Measurements from ENCODE around the gene C2orf69. TPM values are rescaled to one million over a fixed set of nuclear protein-coding genes. Genes with fewer than 3 reads are reported as not detected.

Gene C2orf69
- total RNA-seq, 1 experiment from 2014 or later, result 22.0 TPM

GRCh38 chr2:199968126-199968525 is 57.0 kb downstream of the C2orf69 start:
- Histone ChIP-seq H2AFZ (ENCODE audit: low read length) (no peak overlapping the region), H3K27me3 (ENCODE audit: insufficient read depth, low read length) (no peaks in the 10 kb centered on the region), H3K79me1 (ENCODE audit: insufficient read depth, low read depth, low read length, poor library complexity, severe bottlenecking) (no peaks in the 10 kb centered on the region), H2AK5ac (ENCODE audit: insufficient read length, low read length) (no peak overlapping the region), H4K91ac (ENCODE audit: insufficient read length, low read depth, low read length) (no peak overlapping the region), H3K18ac (ENCODE audit: insufficient read length, low read depth, low read length) (no peak overlapping the region), H2BK5ac (ENCODE audit: insufficient read length, low read length) (no peak overlapping the region), H3K4me2 (ENCODE audit: insufficient read depth, insufficient read length, low read length) (no peak overlapping the region), H3K9me3 (ENCODE audit: control insufficient read depth, low read depth, low read length) (no peaks in the 10 kb centered on the region), H3K4ac (ENCODE audit: low read depth, low read length) (no peak overlapping the region), H3K14ac (ENCODE audit: insufficient read depth, low read length) (no peak overlapping the region), H2BK12ac (ENCODE audit: insufficient read length, low read depth, low read length) (no peak overlapping the region), H3K9ac (ENCODE audit: extremely low read depth, insufficient read length, low read length) (no peak overlapping the region), H3T11ph (ENCODE audit: low read length) (no peak overlapping the region), H2BK20ac (ENCODE audit: low read depth, low read length, poor library complexity, severe bottlenecking) (no peak overlapping the region), H4K5ac (ENCODE audit: insufficient read length, low read depth, low read length) (no peak overlapping the region), H4K8ac (replicated peaks; ENCODE audit: insufficient read length, low read depth, low read length) (no peak overlapping the region), H2BK15ac (ENCODE audit: low read depth, low read length) (no peak overlapping the region), H3K56ac (ENCODE audit: insufficient read length, low read depth, low read length) (no peak overlapping the region), H3K23me2 (ENCODE audit: insufficient read length, low read depth, low read length, poor library complexity, severe bottlenecking) (no peaks in the 10 kb centered on the region), H3K27ac (ENCODE audit: insufficient read length, low read depth, low read length) (no peak overlapping the region), H2BK120ac (ENCODE audit: low read depth, low read length, poor library complexity, severe bottlenecking) (no peak overlapping the region), H4K20me1 (ENCODE audit: control insufficient read depth, insufficient read depth, insufficient read length) (no peaks in the 10 kb centered on the region), H3K4me1 (ENCODE audit: insufficient read depth, low read length) (no peaks in the 10 kb centered on the region), H3K79me2 (ENCODE audit: insufficient read depth, low read length) (no peaks in the 10 kb centered on the region), H3K23ac (ENCODE audit: insufficient read length, low read depth, low read length) (no peak overlapping the region)
- H3K4me3 Mint-ChIP-seq, result no peak overlapping the region
- H3K36me3 Mint-ChIP-seq (ENCODE audit: insufficient read depth in 1 of 3, low read depth in 3 of 3), result peaks cover 3 to 22% (median 20%) of the 10 kb centered on the region in 3 experiments; a peak in 5 of 7 replicates
- H3K4me1 Mint-ChIP-seq, result no peaks in the 10 kb centered on the region
- no peak for DNase-seq
- no CpG with 5 or more reads among the region's 1 CpG for WGBS (ENCODE audit: extremely low coverage, insufficient read length, low lambda C conversion rate)
- no peaks in the 10 kb centered on the region for H3K9me3 Mint-ChIP-seq
- no peaks in the 10 kb centered on the region for H3K27me3 Mint-ChIP-seq (ENCODE audit: low read depth)
- TF ChIP-seq, protein P1, sequence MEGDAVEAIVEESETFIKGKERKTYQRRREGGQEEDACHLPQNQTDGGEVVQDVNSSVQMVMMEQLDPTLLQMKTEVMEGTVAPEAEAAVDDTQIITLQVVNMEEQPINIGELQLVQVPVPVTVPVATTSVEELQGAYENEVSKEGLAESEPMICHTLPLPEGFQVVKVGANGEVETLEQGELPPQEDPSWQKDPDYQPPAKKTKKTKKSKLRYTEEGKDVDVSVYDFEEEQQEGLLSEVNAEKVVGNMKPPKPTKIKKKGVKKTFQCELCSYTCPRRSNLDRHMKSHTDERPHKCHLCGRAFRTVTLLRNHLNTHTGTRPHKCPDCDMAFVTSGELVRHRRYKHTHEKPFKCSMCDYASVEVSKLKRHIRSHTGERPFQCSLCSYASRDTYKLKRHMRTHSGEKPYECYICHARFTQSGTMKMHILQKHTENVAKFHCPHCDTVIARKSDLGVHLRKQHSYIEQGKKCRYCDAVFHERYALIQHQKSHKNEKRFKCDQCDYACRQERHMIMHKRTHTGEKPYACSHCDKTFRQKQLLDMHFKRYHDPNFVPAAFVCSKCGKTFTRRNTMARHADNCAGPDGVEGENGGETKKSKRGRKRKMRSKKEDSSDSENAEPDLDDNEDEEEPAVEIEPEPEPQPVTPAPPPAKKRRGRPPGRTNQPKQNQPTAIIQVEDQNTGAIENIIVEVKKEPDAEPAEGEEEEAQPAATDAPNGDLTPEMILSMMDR (conservative IDR thresholded peaks at IDR 0.05), result no peak
- H3K27ac Mint-ChIP-seq, result no peak overlapping the region

Measured in H9 (cell line).